Measurements from ENCODE around the gene ACOT7.

DNA sequence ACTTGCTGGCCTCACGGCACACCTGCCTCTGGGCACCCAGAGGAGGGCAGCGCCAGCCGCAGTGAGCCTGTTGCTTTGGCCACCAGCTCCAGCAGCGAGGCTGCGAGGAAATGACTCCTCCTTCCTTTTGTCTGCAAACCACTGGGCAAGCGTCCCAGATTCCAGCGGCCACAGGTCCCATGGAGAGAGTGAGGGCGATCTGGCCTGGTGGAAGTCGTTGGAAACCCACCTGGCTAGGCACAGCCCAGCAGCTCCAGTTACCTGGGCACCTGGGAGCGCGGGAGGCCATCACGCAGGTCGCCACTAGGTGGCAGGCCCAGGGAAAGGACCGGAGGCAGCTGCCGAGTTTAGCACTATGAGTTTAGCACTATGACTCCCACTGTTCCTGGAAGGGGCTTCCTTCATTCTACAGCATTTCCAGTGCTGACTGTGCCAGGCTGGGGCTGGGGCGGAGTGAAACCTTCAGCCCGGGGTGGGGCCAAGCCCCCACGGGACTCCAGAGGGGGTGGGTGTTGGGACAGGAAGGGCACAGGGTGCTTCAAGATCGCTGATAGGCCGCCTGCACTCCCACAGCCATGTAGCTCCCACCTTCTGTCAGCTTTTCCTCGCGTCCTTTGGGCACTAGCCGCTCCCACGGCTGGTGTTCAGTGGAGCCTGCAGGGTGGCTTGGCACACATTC is 29.9 kb upstream of the ACOT7 start:
- no peak for TF ChIP-seq POLR2AphosphoS5 (IDR thresholded peaks at IDR 0.05; ENCODE audit: borderline replicate concordance, low read depth, low read length)
- TF ChIP-seq EZH2 (IDR thresholded peaks at IDR 0.05), result no peak
